AG09319 (cell line): ENCODE data around the gene MYL11.
A peak's percentile ranks its signal among the peaks of the same experiment; 100 is the strongest.

Experiments
- DNase-seq: peaks from one replicate; pipeline ENCODE4 v3.0.0-alpha.2; 2010; ENCODE audit warnings: low read depth; ENCODE audit errors: extremely low read depth
- CTCF ChIP-seq: IDR thresholded peaks from 2 replicates; pipeline ENCODE4 v1.5.1; 2011; ENCODE audit warnings: low read depth, mild to moderate bottlenecking, inconsistent platforms, low read length, moderate library complexity

MYL11 gene

GRCh38 chr16:30370456-30371247 is 4.0 kb upstream of the MYL11 start, which contains the start of gene TBC1D10B:
Gene TBC1D10B (minus strand): TSS chr16:30370494. CDS start chr16:30370183, 311 bp downstream.
- DNase-seq = peak; percentile 100
- peak; percentile 14 for TF ChIP-seq CTCF

- DNase-seq = no peak
- TF ChIP-seq CTCF = no peak
Observed at GRCh38 chr16:30371248-30371816, 3.3 kb upstream of the MYL11 start.

GRCh38 chr16:30372038-30372712 is 2.4 kb upstream of the MYL11 start:
- no peak for TF ChIP-seq CTCF
- DNase-seq = no peak

- DNase-seq = no peak
- TF ChIP-seq CTCF = no peak
Observed at GRCh38 chr16:30372725-30373124, 1.9 kb upstream of the MYL11 start.

- no peak for DNase-seq
- no peak for TF ChIP-seq CTCF
Observed at GRCh38 chr16:30375864-30376263, 1.3 kb downstream of the MYL11 start.

GRCh38 chr16:30376461-30376902 is 1.9 kb downstream of the MYL11 start:
- TF ChIP-seq CTCF = no peak
- DNase-seq = no peak
